Right renal cortex interstitium (tissue), 3 donors: ENCODE data around the gene TMEM120A. TPM values are rescaled to one million over a fixed set of nuclear protein-coding genes. Genes with fewer than 3 reads are reported as not detected.
A peak's percentile ranks its signal among the peaks of the same experiment; 100 is the strongest.
"Not testable (repeated sequence)": the region's sequence is repeated elsewhere in the genome, so short reads cannot be mapped to it uniquely, and the experiment has no call there.

Experiments used
- DNase-seq, 3 donors: peaks; one replicate each; pipeline ENCODE4 v3.0.0-alpha.2; 2013; ENCODE audit warnings: low read depth in 3 of 3, low spot score in 2 of 3
- polyA plus RNA-seq, 3 donors: library from polyadenylated mRNA; unstranded; fragments of 120-200 nt; gene quantifications; one replicate each; pipeline ENCODE4 v1.2.1, GENCODE V29; 2013; ENCODE audit not compliant: insufficient read length in 3 of 3

Gene TMEM120A
- polyA plus RNA-seq = 10 to 100 TPM; 50.8 to 63.5 (median 62.2) TPM

GRCh38 chr7:75994388-75995051 is at the start of gene TMEM120A:
Gene TMEM120A, minus strand, starts transcription at chr7:75994595. Its CDS starts 25 bp downstream, at chr7:75994570.
- DNase-seq = peak; percentile 70 to 86 (median 72)

GRCh38 chr7:76040126-76040525 is 45.7 kb upstream of the TMEM120A start:
- DNase-seq = no peak

- DNase-seq = no peak
These were observed 42.9 kb upstream of the TMEM120A start for GRCh38 chr7:76037310-76037709.

GRCh38 chr7:76031964-76032363 is 37.6 kb upstream of the TMEM120A start:
- DNase-seq = no peak

- not testable (repeated sequence) for DNase-seq
These were observed 35.3 kb upstream of the TMEM120A start for GRCh38 chr7:76029682-76030081.

- DNase-seq = no peak
These were observed 28.6 kb upstream of the TMEM120A start for GRCh38 chr7:76023002-76023401.

- DNase-seq = no peak
These were observed 27.8 kb upstream of the TMEM120A start for GRCh38 chr7:76022026-76022780.

GRCh38 chr7:76020031-76020714 is 25.8 kb upstream of the TMEM120A start:
- peak; percentile 25 to 53 (median 29) for DNase-seq

GRCh38 chr7:76018520-76018919 is 24.1 kb upstream of the TMEM120A start:
- DNase-seq = not testable (repeated sequence)

- DNase-seq = no peak
These were observed 22.0 kb upstream of the TMEM120A start for GRCh38 chr7:76016191-76016947.

- DNase-seq = no peak
These were observed 17.1 kb upstream of the TMEM120A start for GRCh38 chr7:76011442-76011861.

- no peak for DNase-seq
These were observed 15.5 kb upstream of the TMEM120A start for GRCh38 chr7:76009672-76010600.

GRCh38 chr7:76008156-76008687 is 13.8 kb upstream of the TMEM120A start:
- DNase-seq = no peak

- DNase-seq = not testable (repeated sequence)
These were observed 10.6 kb upstream of the TMEM120A start for GRCh38 chr7:76005004-76005403.

GRCh38 chr7:76003351-76003750 is 9.0 kb upstream of the TMEM120A start:
- DNase-seq = no peak

- no peak for DNase-seq
These were observed 8.4 kb upstream of the TMEM120A start for GRCh38 chr7:76002822-76003221.

- DNase-seq = no peak
These were observed 7.7 kb upstream of the TMEM120A start for GRCh38 chr7:76002139-76002538.

GRCh38 chr7:76000566-76000965 is 6.2 kb upstream of the TMEM120A start:
- no peak for DNase-seq

- DNase-seq = no peak
These were observed 3.6 kb upstream of the TMEM120A start for GRCh38 chr7:75998038-75998437.
